HG03066 (cell line): ENCODE measurements around the gene SLC19A1.

ENCODE experiments used
- ATAC-seq: cut with Tn5 transposase; IDR thresholded peaks from one replicate; pipeline ENCODE4 v1.9.1; 2021; ENCODE audit warnings: low read depth; ENCODE audit not compliant: unreplicated experiment

Gene SLC19A1

GRCh38 chr21:45448810-45449657 lies 93.2 kb downstream of the SLC19A1 start:
- no peak for ATAC-seq

GRCh38 chr21:45448283-45448809 lies 93.9 kb downstream of the SLC19A1 start:
- ATAC-seq = no peak
